ENCODE results near the gene LBP.
A peak's percentile ranks its signal among the peaks of the same experiment; 100 is the strongest.
"Not testable (repeated sequence)": the region's sequence is repeated elsewhere in the genome, so short reads cannot be mapped to it uniquely, and the experiment has no call there.

The LBP gene

DNA sequence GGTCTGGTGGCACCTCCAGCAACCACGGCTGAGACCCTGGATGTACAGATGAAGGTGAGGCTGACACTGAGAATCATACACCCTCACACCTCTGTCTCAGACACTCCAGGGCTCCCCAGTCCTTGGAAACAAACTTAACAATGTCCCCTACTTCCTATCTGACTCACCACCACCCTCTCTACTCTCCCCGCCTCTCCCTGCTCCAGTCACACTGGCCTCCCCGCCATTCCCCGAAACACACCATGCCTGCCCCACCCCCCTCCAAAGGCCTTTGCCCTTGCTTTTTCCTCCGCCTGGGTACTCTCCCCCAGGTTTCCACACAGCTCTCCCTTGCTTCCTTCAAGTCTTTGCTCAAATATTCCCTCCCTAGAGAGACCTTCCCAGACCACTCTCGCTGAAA lies 26.1 kb upstream of the LBP start:
- no peak for DNase-seq (ENCODE audit: low spot score)

DNA sequence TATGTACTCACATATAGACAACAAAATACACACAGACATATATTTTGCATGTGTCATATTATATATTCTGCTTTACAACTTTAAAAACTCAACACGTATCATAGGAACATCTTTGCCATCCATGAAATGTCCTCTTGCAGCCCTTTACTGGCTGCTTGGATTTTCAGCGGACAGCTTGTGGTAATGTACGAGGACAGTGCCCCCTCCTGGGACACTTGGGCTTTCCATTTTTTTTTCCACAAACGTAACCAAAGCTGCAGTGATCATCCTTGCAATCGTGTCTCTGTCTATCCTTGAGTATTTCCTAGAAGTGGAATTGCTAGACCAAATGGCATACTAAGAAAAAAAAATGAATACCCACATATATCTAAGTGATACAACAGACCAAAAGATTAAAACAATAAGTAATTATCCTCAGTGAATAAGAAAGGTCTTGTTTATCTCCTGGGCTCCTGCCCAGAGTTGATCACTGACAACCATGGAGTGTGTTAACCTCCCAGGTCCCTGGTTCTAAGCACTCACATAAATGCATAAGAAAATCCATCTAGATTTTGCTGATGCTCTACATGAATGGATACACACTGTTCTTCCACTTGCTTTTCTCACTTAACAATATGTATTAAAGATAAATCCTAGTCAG lies 24.2 kb upstream of the LBP start:
- peak; percentile 80 for DNase-seq (ENCODE audit: low spot score)

DNA sequence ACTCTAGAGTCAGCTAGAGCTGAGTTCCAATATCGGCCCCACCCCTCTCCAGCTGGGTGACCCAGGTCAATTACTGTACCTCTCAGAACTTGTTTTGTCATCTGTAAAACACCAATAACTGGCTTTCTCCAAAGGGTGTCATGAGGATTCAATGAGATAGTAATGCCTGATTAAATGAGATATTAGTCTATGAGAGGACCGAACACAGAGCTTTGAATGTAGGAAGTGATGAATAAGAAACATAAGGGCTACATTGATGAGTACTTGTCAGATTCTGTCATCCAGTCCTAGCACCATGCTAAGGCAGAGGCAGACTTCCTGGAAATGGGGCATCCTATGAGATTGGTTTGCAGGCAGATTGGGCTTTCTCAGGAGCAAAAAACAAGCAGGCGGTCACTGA lies 22.1 kb upstream of the LBP start:
- no peak for DNase-seq (ENCODE audit: low spot score)

DNA sequence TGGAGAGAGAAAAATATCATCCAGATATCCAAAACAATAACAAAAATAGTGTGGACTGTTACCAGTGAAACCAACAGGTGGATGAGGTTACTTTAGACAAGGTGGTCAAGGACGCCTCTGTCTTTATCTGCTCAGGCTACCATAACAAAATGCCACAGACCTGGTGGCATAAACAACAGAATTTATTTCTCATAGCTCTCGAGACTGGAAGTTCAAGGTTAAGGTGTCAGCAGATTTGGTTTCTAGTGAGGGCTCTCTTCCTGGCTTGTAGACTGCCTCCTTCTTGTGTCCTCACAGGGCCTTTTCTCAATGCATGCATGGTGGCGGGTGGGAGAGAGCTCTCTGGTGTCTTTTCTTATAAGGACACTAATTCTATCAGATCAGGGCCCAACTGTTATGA lies 21.1 kb upstream of the LBP start:
- DNase-seq (ENCODE audit: low spot score) = no peak

DNA sequence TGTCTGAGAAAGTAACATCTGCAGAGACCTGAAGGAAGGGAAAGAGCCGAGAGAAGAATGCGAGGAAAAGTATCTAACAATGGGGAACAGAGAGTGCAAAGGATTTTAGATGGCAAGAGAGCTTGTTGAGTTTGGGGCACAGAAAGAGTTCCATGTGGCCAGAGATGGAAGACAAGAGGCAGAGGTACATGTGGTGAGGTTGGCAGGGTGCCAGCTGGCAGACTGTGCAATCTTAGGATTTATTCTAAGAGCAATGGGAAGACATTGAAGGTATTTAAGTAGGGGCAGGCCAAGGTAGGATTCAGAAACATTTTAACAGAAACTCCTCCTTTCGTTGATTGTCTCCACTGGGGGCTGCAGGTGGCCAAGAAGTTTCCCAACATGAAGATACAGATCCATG lies 20.4 kb upstream of the LBP start:
- no peak for DNase-seq (ENCODE audit: low spot score)

DNA sequence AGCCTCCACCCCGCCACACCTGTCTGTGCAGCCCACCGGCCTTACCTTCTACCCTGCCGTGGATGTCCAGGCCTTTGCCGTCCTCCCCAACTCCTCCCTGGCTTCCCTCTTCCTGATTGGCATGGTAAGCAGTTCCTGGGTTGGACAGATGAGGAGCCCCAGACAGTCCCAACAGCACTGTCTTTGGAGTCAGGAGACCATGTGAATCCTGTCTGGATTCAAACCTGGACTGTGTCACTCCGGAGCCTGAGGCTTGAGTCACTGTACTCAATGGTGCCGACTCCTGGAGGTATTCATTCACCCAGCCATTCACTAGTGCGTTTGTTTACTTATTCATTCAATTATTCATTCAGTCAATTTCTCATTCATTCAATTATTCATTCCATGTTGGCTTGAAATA lies 20.0 kb upstream of the LBP start:
- no peak for DNase-seq (ENCODE audit: low spot score)

DNA sequence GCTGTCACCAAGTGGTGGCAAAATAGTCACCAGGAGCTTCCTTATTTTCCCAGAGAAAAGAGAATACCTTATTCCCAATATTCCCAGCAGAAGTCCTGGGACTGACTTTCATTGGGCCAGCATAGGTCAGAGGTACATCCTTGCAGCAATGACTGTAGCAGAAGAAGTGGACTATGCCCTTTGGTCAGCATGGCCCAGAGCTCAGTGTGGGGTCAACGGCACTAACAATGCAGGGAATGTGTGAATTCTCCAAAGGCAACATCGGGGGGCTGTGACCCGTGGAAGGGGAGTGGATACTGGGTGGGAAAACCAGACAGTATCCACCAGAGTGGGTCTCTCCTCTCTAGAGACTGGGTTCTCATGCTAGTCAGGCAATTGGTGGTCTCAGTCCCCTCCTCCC lies 15.6 kb upstream of the LBP start:
- no peak for DNase-seq (ENCODE audit: low spot score)

DNA sequence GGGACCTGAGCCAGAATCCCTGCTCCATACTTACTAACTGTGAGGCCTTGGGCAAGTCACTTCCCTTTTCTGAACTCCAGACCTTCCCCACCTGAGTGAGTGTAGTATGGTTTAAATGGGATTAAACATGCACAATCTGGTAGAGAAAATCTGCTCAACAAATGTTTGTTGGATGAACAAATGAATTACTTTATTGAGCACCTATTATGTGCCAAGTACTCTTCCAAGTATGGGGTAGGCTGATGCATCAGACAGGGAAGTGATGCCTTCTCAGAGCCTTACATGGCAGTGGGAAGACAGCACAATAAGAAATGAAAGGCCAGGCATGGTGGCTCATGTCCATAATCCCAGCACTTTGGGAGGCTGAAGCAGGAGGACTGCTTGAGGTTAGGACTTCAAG lies 15.0 kb upstream of the LBP start:
- DNase-seq (ENCODE audit: low spot score) = no peak

DNA sequence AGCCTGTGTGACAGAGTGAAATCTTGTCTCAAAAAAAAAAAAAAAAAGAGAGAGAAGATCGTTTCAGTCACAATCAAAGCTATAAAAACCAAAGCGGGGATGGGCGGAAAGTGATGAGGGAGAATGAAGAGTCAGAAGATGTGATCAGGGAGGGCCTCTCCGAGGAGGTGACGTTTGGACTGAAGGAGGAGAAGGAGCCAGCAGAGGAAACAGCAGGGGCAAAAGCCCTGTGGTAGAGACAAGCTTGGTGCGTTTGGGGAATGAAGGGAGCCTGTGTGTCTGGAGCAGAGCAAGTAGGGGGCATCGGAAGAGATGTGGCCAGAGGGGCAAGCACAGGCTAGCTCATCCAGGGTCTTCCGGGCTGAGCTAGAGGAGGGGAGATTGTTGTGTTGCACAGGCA lies 14.5 kb upstream of the LBP start:
- DNase-seq (ENCODE audit: low spot score) = no peak

DNA sequence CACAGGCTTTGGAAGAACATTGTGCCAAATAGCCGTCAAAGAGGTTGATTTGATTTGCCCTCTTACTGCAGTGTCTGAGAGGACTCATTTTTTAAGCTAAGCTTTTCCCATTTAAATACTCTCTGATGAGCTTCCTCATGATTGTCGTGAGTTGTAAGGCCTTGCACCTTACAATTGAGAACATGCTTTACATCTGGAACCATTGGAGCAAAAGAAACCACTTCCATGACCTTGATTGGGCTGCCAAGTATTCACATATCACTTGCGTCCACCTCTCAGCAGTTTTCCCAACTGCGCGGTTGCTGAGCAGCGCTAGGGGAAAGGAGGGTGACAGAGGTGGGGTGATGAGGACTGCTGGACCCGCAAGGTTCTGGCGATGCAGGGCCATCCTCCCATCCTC lies 12.3 kb upstream of the LBP start:
- no peak for DNase-seq (ENCODE audit: low spot score)

DNA sequence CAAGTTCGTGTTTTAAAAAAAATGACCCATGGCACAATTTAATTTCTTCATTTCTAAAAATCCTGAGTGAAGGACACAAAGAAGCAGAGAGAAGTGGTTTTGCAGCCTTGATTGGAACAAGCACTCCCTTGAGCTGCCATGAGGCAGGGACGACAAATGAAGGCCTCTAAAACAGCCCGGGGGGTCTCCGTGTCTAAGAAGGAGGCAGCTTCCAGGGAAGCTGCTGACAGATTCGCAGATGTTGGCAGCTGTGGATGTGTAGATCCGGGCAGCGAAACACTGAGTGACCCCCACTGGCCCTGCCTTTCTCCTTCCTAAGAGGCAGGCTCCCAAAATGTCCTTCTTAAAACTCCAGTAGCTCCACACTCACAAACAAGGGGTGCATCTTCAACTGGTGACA lies 9.6 kb upstream of the LBP start:
- DNase-seq (ENCODE audit: low spot score) = no peak

DNA sequence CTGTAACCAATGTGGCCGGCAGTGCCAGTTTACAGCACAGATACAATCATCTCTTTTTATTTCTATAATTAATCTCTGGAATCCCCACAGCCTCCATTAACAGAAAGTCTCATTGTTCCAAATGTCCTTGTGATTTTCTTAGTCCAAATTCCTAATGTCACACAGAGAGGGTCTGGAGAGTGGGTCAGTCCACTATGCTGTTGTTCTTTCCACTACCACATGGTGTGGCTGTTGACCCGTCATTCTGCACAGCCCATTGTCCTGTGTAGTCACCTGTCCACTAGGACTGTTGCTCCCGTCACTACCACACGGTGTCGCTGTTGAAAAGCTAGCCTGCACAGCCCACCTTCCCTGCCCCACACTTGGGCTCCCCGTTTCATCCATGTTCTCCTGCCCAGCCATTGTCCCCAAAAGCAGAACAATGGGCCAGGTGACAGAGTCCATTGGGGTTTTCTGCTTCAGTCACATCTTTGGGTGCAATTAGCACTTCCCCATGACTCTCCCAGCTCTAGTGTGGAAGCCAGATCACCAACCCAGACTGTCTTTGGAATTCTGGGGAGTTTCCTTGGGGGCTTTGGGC lies 8.6 kb upstream of the LBP start:
- DNase-seq (ENCODE audit: low spot score) = peak; percentile 83

DNA sequence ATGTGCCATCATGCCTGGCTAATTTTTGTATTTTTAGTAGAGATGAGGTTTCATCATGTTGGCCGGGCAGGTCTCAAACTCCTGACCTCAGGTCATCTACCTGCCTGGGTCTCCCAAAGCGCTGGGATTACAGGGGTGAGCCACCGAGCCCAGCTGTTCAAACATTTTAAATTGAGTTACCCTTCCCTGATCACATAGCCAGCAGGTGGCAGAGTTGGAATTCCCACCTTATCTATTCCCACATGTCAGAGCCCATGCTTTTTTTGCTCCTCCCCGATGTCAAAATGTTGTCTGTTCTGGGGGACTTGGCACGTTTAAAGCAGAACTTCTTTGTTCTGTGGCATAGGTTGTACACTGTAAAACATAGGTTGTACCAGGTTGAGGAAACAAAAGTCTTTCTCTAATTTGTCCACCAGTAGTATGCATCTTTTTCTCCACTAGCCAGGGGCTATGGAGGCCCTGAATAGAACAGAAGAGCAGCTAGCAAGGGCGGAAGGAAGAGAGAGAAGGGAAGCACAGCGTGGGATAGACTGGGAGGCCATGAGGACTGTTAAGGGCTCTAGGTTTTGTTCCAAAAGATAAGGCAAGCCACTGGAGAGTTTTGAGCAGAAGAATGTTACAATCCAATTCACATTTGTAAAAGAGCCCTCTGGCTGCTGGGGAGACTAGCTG lies 7.3 kb upstream of the LBP start:
- DNase-seq (ENCODE audit: low spot score) = no peak

DNA sequence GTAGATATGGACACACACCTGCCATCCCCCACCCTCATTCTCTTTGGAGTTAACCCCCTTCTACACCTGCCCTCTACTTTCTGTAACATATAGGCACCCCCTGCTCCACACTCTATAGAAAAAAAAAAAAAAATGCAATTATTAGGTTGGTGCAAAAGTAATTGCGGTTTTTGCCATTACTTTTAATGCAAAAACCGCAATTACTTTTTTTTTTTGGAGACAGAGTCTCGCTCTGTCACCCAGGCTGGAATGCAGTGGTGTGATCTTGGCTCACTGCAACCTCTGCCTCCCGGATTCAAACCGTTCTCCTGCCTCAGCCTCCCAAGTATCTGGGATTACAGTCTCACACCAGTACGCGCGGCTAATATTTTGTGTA lies 6.8 kb upstream of the LBP start:
- DNase-seq (ENCODE audit: low spot score) = not testable (repeated sequence)

DNA sequence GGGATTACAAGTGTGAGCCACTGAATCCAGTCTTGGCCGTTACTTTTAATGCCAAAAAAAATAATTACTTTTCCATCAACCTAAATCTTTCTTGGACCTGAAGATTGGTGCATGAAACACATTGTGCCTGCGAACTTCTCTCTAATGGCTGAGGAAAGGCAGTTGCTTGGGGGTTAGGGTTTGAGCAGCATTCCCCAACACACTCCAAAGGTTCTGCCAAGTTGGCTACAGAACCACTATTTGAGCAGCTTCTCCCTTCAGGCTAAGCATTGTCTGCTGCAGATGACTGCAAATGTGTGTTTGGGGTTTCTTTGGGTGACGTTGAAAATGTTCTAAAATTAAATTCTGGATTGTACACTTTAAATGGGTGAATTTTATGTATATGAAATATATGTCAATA lies 6.3 kb upstream of the LBP start:
- DNase-seq (ENCODE audit: low spot score) = no peak

DNA sequence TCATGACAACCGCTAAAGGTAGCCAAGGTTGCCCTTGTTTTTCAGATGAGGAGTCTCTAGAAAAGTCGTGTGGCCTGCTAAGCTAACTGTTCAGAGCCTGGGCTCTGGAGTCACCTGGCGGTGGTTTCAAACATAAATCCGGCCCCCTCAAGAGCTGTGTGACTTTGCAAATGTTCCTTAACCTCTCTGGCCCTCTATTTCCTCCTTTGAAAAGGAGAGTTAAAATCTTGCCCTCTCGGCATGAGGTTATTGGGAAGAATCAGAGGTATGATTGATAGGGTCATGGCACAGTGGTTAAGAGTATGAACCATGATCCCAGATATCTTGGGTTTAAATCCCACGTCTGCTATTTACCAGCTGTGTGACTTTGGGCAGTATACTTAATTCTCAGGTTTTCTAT lies 5.6 kb upstream of the LBP start:
- DNase-seq (ENCODE audit: low spot score) = no peak

DNA sequence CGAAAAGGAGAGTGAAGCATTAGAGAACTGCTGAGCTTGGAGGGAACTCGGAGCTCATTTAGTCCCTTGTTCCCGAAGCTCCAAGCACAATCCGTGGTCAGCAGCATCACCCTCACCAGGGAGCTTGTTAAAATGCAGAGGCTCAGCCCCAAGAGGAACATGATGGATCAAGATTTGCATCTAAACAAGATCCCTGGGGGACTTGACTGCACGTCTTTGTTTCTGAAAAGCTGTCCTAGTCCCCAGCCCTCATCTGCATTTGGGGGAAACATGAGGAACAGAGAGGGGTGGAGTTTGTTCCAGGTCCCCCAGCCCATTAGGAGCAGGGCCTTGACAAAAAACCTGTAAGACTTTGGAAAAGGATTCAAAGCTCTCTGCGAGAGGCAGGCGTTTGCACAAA lies 4.1 kb upstream of the LBP start:
- no peak for DNase-seq (ENCODE audit: low spot score)

DNA sequence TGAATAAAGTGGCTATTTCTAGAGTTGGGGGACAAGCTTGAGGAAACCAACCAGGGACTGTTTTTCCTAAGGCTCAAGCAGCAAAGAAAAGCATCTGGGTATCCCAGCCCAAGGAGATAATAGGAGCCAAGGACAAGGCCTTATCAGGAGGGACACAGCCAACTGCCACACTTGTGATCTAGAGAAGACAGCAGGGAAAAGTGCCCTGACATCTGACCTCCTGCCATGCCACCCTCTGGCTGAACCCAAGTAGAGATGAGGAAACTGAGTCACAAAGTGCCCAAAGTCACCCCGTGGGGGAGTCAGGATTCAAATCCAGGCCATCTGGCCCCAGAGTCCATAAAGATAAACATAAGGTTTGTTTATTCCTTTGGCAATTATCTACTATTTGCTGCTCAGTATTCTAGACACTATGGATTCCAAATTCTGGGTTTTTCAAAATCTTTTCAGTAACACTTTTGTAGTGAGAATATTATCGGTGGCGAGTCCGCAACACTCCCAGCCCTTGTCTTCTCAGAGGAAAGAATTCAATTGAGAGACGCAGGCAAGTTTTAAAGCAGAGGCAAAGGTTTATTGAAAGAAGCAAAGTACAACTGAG lies 3.5 kb upstream of the LBP start:
- DNase-seq (ENCODE audit: low spot score) = no peak

DNA sequence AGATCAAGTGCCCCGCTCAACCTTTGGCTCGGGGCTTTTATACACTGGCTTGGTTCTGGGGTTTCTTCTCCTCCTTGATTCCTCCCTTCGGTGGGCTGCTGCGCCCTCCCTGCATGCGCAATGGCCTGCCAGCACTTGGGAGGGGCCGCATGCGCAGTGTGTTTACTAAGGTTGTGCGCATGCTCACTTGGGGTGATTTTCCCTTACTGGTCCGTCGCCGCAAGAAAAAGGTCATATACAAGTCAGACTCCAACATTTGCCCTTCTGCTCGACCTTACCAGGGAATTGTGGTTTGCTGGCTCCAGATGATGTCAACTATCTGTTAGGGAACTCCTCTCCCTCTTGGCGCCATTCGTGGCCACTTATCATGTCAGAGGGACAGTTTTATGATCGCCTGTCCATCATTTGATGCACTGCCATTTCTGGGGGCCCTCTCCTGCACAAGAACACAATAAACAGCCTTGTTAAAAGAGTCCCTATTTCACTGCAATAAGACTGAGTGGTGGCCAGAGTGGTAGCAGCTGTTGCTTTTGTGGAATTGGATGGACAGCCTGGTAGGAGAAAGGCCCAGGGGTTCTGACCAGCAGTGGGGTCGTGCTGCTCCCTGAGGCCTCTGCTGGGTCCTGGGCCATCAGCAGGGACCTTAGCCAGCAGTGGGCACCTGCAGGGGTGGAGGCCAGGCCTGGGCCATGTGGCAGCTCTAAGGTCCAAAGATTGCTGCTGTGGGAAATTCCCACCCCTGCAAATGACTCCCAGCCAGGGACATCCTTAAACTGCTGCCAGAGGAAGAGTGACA lies 2.8 kb upstream of the LBP start:
- DNase-seq (ENCODE audit: low spot score) = no peak

DNA sequence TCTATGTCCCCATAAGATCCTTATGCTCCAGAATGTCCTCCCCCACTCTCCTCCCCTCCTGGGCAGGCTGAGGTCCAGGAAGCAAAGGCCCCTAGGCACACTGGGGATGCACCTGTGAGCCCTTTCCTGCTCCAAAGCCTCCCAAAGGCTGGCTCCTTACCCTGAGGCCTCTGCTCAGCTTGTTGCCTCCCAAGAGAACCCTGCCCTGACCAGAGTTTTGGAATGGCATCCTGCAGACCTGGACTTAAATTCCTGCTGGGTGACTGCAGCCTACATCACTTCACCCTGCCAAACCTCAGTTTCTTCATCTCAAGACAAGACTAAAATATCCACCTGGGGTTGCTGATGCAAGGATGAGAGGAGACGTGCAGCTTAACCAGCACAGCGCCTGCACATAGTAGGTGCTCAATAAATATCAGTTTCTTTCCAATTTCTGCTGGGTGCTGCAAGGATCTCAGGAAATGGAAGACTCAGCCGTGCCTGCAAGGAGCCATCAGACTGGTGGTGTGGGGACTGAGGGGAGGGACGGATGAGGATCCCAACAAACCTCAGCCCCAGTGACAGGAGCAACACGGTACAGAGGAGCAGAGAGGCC lies 2.1 kb upstream of the LBP start:
- DNase-seq (ENCODE audit: low spot score) = no peak

DNA sequence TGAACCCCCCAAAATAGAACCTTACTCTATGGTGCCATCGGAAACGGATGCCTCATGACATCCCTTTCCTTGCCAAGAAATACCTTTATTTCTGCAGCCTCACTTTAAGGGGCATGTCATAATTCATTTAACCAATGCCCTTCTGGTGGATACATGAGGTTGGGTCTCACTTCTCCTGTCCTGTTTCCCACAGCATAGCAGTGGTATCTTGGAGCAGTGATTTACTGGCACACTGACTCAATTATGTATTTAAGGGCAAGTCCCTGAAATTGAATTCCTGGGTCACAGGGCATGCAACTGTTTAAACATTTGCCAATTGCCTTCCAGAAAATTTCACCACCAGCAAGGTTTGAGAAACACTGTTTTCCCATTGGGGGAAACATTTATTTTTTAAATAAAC lies 639 bp upstream of the LBP start:
- no peak for DNase-seq (ENCODE audit: low spot score)

DNA sequence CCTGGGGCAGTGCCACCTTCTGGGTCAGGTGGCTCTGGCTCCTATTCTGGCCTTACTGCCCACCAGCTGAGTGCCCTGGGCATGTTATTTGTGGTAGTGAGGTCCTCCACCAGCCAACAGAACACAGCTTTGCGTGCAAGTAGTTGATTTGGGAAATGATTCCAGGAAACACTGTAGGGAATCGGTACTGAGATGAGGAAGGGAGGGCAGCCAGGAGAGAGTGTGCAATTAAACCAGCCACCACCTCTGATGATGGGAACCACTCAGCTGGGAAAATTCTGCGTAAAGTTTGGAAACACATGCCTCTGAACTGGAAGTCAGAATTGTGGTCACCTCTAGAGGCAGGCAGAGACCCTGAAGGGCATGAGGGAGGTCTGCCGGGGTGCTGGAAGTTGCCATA lies 459 bp downstream of the LBP start:
- no peak for DNase-seq (ENCODE audit: low spot score)
